Gastroesophageal sphincter (tissue), 4 donors: Measurements from ENCODE around the gene TRAPPC3L. TPM values are rescaled to one million over a fixed set of nuclear protein-coding genes. Genes with fewer than 3 reads are reported as not detected.

ENCODE experiments used
- ATAC-seq: fragments of 150-250 bp; one replicate; pipeline ENCODE4 v1.9.1; 2016; ENCODE audit warnings: mild to moderate bottlenecking, moderate library complexity
- H3K27ac ChIP-seq, 4 donors: fragments of 200-600 bp; sonication (generic) in 3 of 4; 1 replicate in 3 of 4; 2 replicates in 1 of 4; pipeline ENCODE4 v1.5.1; 2016 to 2019
- H3K27me3 ChIP-seq: fragments of 200-600 bp; sonication (generic); one replicate; pipeline ENCODE4 v1.5.1; 2019
- H3K36me3 ChIP-seq, 2 donors: fragments of 200-600 bp; sonication (generic); one replicate each; pipeline ENCODE4 v1.5.1; 2019; ENCODE audit warnings: control low read depth in 1 of 2
- H3K4me1 ChIP-seq, 3 donors: fragments of 200-600 bp; sonication (generic); 1 replicate in 2 of 3; 2 replicates in 1 of 3; pipeline ENCODE4 v1.5.1; 2016 to 2019; ENCODE audit warnings: control low read depth in 2 of 3
- H3K4me3 ChIP-seq, 2 donors: fragments of 200-600 bp; sonication (generic); one replicate each; pipeline ENCODE4 v1.5.1; 2019; ENCODE audit warnings: mild to moderate bottlenecking in 1 of 2, moderate library complexity in 1 of 2
- H3K9me3 ChIP-seq, 3 donors: fragments of 200-600 bp; sonication (generic); one replicate each; pipeline ENCODE4 v1.5.1; 2017 to 2019; ENCODE audit warnings: control low read depth in 2 of 3
- EP300 ChIP-seq: sonication (generic); formaldehyde crosslinking; IDR thresholded peaks from one replicate; pipeline ENCODE4 v1.6.1; 2017; ENCODE audit warnings: antibody characterized with exemption, mild to moderate bottlenecking
- POLR2A ChIP-seq, 2 donors: fragments of 450-650 bp; IDR thresholded peaks; one replicate each; pipeline ENCODE4 v1.6.1; 2017; ENCODE audit warnings: antibody characterized with exemption in 2 of 2, mild to moderate bottlenecking in 2 of 2, moderate library complexity in 1 of 2
- POLR2AphosphoS5 ChIP-seq: sonication (generic); formaldehyde crosslinking; IDR thresholded peaks from one replicate; pipeline ENCODE4 v1.6.1; 2017; ENCODE audit warnings: antibody characterized with exemption
- WGBS, 2 donors: methylation state at CpG; one replicate each; pipeline ENCODE4 v1.1.5; 2018; ENCODE audit warnings: low coverage in 1 of 2; 5-methylcytosine and 5-hydroxymethylcytosine counted together
- total RNA-seq, 4 donors: library from RNA; depleted of rRNA; stranded (reverse); fragments of >200 nt; gene quantifications; one replicate each; pipeline ENCODE4 v1.1.0, GENCODE V29; 2016
- TF ChIP-seq, protein P1 (sequence below), 4 experiments: fragments of 200-600 bp in 2 of 4; fragments of 450-650 bp in 2 of 4; sonication (generic) in 1 of 4; IDR thresholded peaks; one replicate each; pipeline ENCODE4 v1.5.1; 2017 to 2019; ENCODE audit warnings: antibody characterized with exemption in 4 of 4, mild to moderate bottlenecking in 2 of 4, moderate library complexity in 2 of 4

Gene TRAPPC3L
- total RNA-seq, 4 donors from 2014 or later = not detected

- Histone ChIP-seq H3K27ac (no peak overlapping the region), H3K9me3 (no peaks in the 10 kb centered on the region), H3K4me1 (no peaks in the 10 kb centered on the region), H3K27me3 (no peaks in the 10 kb centered on the region), H3K4me3 (no peak overlapping the region), H3K36me3 (no peaks in the 10 kb centered on the region)
- TF ChIP-seq EP300 = no peak
- TF ChIP-seq, protein P1, sequence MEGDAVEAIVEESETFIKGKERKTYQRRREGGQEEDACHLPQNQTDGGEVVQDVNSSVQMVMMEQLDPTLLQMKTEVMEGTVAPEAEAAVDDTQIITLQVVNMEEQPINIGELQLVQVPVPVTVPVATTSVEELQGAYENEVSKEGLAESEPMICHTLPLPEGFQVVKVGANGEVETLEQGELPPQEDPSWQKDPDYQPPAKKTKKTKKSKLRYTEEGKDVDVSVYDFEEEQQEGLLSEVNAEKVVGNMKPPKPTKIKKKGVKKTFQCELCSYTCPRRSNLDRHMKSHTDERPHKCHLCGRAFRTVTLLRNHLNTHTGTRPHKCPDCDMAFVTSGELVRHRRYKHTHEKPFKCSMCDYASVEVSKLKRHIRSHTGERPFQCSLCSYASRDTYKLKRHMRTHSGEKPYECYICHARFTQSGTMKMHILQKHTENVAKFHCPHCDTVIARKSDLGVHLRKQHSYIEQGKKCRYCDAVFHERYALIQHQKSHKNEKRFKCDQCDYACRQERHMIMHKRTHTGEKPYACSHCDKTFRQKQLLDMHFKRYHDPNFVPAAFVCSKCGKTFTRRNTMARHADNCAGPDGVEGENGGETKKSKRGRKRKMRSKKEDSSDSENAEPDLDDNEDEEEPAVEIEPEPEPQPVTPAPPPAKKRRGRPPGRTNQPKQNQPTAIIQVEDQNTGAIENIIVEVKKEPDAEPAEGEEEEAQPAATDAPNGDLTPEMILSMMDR (IDR thresholded peaks at IDR 0.05) = no peak
- TF ChIP-seq POLR2AphosphoS5 = no peak
- no peak for TF ChIP-seq POLR2A (IDR thresholded peaks at IDR 0.05)
- ATAC-seq = no peak
- 52 to 67% methylated on average over 2 of the region's 2 CpGs for WGBS, 2 donors
These were observed 15.0 kb downstream of the TRAPPC3L start for GRCh38 chr6:116530436-116530835.

GRCh38 chr6:116529466-116530290 is 15.8 kb downstream of the TRAPPC3L start:
- 59 to 100% methylated on average over 1 to 2 of the region's 3 CpGs for WGBS, 2 donors
- H3K36me3 ChIP-seq = no peaks in the 10 kb centered on the region
- H3K4me3 ChIP-seq = no peak overlapping the region
- H3K27me3 ChIP-seq = no peaks in the 10 kb centered on the region
- H3K4me1 ChIP-seq = no peaks in the 10 kb centered on the region
- no peaks in the 10 kb centered on the region for H3K9me3 ChIP-seq
- no peak for ATAC-seq
- H3K27ac ChIP-seq = no peak overlapping the region
- TF ChIP-seq, protein P1 (IDR thresholded peaks at IDR 0.05) = no peak
- no peak for TF ChIP-seq POLR2A (IDR thresholded peaks at IDR 0.05)
- no peak for TF ChIP-seq POLR2AphosphoS5
- no peak for TF ChIP-seq EP300

DNA sequence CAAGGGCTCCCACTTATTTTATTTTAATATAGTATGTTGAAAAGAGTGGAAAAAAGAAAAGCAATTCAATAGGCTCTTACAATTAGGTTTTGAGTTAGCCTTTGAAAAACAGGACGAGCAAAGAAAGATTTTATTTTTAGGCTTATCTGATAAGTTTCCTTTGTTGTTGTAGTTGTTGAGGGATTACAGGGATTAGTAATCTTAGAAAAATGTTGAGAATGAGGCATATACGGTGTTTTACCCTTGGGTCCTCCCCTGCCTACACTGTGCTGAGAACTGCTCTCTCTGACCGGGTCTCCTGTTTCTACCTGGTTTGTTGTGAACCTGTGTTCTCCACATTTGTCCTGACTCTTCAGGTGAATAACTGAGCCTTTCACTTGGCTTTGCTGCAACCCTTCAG is 16.7 kb downstream of the TRAPPC3L start:
- WGBS, 2 donors = 53 to 58% methylated on average over 2 to 3 of the region's 3 CpGs

GRCh38 chr6:116528133-116528532 is 17.4 kb downstream of the TRAPPC3L start:
- no peak overlapping the region for H3K27ac ChIP-seq
- H3K4me3 ChIP-seq = no peak overlapping the region
- TF ChIP-seq POLR2A (IDR thresholded peaks at IDR 0.05) = no peak
- TF ChIP-seq POLR2AphosphoS5 = no peak
- no peaks in the 10 kb centered on the region for H3K27me3 ChIP-seq
- no peaks in the 10 kb centered on the region for H3K9me3 ChIP-seq
- H3K36me3 ChIP-seq = no peaks in the 10 kb centered on the region
- H3K4me1 ChIP-seq = no peaks in the 10 kb centered on the region
- ATAC-seq = no peak
- WGBS, 2 donors = 65 to 71% methylated on average over 1 of the region's 1 CpG

More for the DNA sequence above, 16.7 kb downstream of the TRAPPC3L start:
- ATAC-seq = no peak
- Histone ChIP-seq H3K4me1 (no peaks in the 10 kb centered on the region), H3K9me3 (no peaks in the 10 kb centered on the region), H3K27me3 (no peaks in the 10 kb centered on the region), H3K27ac (no peak overlapping the region), H3K4me3 (no peak overlapping the region), H3K36me3 (no peaks in the 10 kb centered on the region)
- no peak for TF ChIP-seq POLR2A (IDR thresholded peaks at IDR 0.05)
- no peak for TF ChIP-seq EP300
- TF ChIP-seq, protein P1 (IDR thresholded peaks at IDR 0.05) = no peak
- TF ChIP-seq POLR2AphosphoS5 = no peak

DNA sequence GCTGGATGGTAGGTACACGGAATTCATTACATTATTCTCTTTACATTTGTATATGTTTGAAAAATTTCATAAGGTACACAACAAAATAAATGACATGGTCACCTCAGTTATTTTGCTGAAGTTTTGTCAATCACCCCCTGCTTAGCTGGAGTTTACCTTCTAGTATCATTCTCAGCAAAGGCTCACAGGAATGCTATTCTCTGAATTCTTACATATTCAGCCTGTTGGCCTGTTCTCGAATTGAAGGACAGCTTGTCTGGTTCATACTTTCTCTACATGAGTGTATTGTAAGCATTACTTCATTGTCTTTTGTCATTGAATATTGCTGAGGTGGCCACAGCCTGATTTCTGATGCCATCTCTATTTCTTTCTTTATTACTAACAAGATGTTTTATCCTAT is 21.2 kb downstream of the TRAPPC3L start:
- Histone ChIP-seq H3K4me3 (no peak overlapping the region), H3K27ac (no peak overlapping the region), H3K4me1 (no peaks in the 10 kb centered on the region), H3K27me3 (no peaks in the 10 kb centered on the region), H3K9me3 (no peaks in the 10 kb centered on the region), H3K36me3 (no peaks in the 10 kb centered on the region)
- TF ChIP-seq POLR2AphosphoS5 (no peak), POLR2A (IDR thresholded peaks at IDR 0.05) (no peak), EP300 (no peak)
- TF ChIP-seq, protein P1 (IDR thresholded peaks at IDR 0.05) = no peak
- 56 to 67% methylated on average over 2 of the region's 2 CpGs for WGBS, 2 donors
- no peak for ATAC-seq
